ENCODE measurements around the gene SSBP2.

- TF ChIP-seq EZH2 (IDR thresholded peaks at IDR 0.05; ENCODE audit: low read length, missing control alignments) = no peak
- TF ChIP-seq CTCF (conservative IDR thresholded peaks at IDR 0.05 in 1 of 2, IDR thresholded peaks at IDR 0.05 in 1 of 2; ENCODE audit: low read depth in 1 of 2, low read length in 2 of 2) = no peak
Measured at GRCh38 chr5:81740758-81741157, 10.1 kb downstream of the SSBP2 start.
